ENCODE data around the gene DIP2B. TPM values are rescaled to one million over a fixed set of nuclear protein-coding genes. Genes with fewer than 3 reads are reported as not detected.

DIP2B gene
- total RNA-seq, 1 donor from 2014 or later = 30.2 TPM

DNA sequence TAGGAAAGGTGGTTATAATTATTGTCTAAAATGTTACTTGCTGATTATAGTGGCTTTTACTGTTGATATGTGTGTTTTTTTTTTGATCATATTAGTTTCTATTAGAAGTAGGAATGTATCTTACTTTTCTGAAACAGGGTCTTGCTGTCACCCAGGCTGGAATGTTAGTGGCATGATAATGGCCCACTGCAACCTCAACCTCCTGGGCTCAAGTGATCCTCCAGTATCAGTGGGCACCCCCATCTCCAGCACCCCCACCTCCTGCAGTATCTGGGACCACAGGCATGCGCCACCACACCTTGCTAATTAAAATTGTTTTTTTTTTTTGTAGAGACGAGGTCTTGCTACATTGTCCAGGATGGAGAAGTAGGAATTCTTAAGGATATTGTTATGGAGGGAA lies 270.5 kb downstream of the DIP2B start:
- no peak overlapping the region for H3K27ac Mint-ChIP-seq
- DNase-seq (ENCODE audit: low spot score, unreplicated experiment) = no peak
- no peaks in the 10 kb centered on the region for H3K27me3 Mint-ChIP-seq

GRCh38 chr12:50776749-50777728 lies 272.3 kb downstream of the DIP2B start:
- H3K36me3 Mint-ChIP-seq (ENCODE audit: insufficient read depth) = peaks cover 19% of the 10 kb centered on the region
- no peaks in the 10 kb centered on the region for H3K27me3 Mint-ChIP-seq
- H3K4me3 Mint-ChIP-seq (ENCODE audit: low read depth) = no peak overlapping the region
- H3K4me1 Mint-ChIP-seq (ENCODE audit: low read depth) = no peaks in the 10 kb centered on the region
- peaks cover 3% of the 10 kb centered on the region for H3K9me3 Mint-ChIP-seq (ENCODE audit: low read depth)
- DNase-seq (ENCODE audit: low spot score, unreplicated experiment) = no peak
- H3K27ac Mint-ChIP-seq = no peak overlapping the region
- TF ChIP-seq, protein P1, sequence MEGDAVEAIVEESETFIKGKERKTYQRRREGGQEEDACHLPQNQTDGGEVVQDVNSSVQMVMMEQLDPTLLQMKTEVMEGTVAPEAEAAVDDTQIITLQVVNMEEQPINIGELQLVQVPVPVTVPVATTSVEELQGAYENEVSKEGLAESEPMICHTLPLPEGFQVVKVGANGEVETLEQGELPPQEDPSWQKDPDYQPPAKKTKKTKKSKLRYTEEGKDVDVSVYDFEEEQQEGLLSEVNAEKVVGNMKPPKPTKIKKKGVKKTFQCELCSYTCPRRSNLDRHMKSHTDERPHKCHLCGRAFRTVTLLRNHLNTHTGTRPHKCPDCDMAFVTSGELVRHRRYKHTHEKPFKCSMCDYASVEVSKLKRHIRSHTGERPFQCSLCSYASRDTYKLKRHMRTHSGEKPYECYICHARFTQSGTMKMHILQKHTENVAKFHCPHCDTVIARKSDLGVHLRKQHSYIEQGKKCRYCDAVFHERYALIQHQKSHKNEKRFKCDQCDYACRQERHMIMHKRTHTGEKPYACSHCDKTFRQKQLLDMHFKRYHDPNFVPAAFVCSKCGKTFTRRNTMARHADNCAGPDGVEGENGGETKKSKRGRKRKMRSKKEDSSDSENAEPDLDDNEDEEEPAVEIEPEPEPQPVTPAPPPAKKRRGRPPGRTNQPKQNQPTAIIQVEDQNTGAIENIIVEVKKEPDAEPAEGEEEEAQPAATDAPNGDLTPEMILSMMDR (IDR thresholded peaks at IDR 0.05; ENCODE audit: unreplicated experiment) = no peak

More for the DNA sequence above, 270.5 kb downstream of the DIP2B start:
- peaks cover 25% of the 10 kb centered on the region for H3K36me3 Mint-ChIP-seq (ENCODE audit: insufficient read depth)
- no peak overlapping the region for H3K4me3 Mint-ChIP-seq (ENCODE audit: low read depth)
- H3K9me3 Mint-ChIP-seq (ENCODE audit: low read depth) = peaks cover 3% of the 10 kb centered on the region
- H3K4me1 Mint-ChIP-seq (ENCODE audit: low read depth) = no peaks in the 10 kb centered on the region
- TF ChIP-seq, protein P1 (IDR thresholded peaks at IDR 0.05; ENCODE audit: unreplicated experiment) = no peak

GRCh38 chr12:50778663-50779590 lies 274.1 kb downstream of the DIP2B start:
- Mint-ChIP-seq H3K27me3 (no peaks in the 10 kb centered on the region), H3K27ac (no peak overlapping the region), H3K4me3 (ENCODE audit: low read depth) (no peak overlapping the region), H3K4me1 (ENCODE audit: low read depth) (no peaks in the 10 kb centered on the region), H3K36me3 (ENCODE audit: insufficient read depth) (peaks cover 11% of the 10 kb centered on the region), H3K9me3 (ENCODE audit: low read depth) (peaks cover 3% of the 10 kb centered on the region)
- no peak for DNase-seq (ENCODE audit: low spot score, unreplicated experiment)
- TF ChIP-seq, protein P1 (IDR thresholded peaks at IDR 0.05; ENCODE audit: unreplicated experiment) = no peak

GRCh38 chr12:50780013-50780412 lies 275.2 kb downstream of the DIP2B start:
- DNase-seq (ENCODE audit: low spot score, unreplicated experiment) = no peak
- peaks cover 3% of the 10 kb centered on the region for H3K9me3 Mint-ChIP-seq (ENCODE audit: low read depth)
- no peaks in the 10 kb centered on the region for H3K27me3 Mint-ChIP-seq
- no peak overlapping the region for H3K4me3 Mint-ChIP-seq (ENCODE audit: low read depth)
- no peak overlapping the region for H3K27ac Mint-ChIP-seq
- no peaks in the 10 kb centered on the region for H3K4me1 Mint-ChIP-seq (ENCODE audit: low read depth)
- TF ChIP-seq, protein P1 (IDR thresholded peaks at IDR 0.05; ENCODE audit: unreplicated experiment) = no peak
- H3K36me3 Mint-ChIP-seq (ENCODE audit: insufficient read depth) = peaks cover 13% of the 10 kb centered on the region

DNA sequence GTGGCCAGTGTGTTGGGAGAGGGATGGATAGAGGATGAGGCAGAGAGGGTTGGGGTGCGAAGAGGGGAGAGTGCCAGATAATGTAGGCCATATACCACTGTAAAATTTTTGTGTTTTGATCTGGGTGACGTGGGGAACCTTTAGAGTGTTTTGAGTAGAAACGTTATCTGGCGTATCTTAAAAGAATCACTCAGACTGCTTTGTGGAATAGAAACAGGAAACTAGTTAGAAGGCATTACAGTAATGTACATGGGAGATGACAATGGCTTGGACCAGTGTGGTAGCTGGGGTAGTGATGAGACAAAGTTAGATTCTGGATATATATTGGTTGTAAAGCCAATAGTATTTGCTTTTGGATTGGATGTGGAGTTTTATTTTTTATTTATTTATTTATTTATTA lies 279.7 kb downstream of the DIP2B start:
- Mint-ChIP-seq H3K27me3 (no peaks in the 10 kb centered on the region), H3K4me1 (ENCODE audit: low read depth) (no peaks in the 10 kb centered on the region), H3K4me3 (ENCODE audit: low read depth) (no peak overlapping the region), H3K9me3 (ENCODE audit: low read depth) (peaks cover 11% of the 10 kb centered on the region), H3K27ac (peak overlapping the region; percentile 47), H3K36me3 (ENCODE audit: insufficient read depth) (peaks cover 27% of the 10 kb centered on the region)
- TF ChIP-seq, protein P1 (IDR thresholded peaks at IDR 0.05; ENCODE audit: unreplicated experiment) = no peak
- no peak for DNase-seq (ENCODE audit: low spot score, unreplicated experiment)

All from progenitor cell of endocrine pancreas (in vitro differentiated cells).